ENCODE measurements around the gene DNAH2. TPM values are rescaled to one million over a fixed set of nuclear protein-coding genes. Genes with fewer than 3 reads are reported as not detected.
A peak's percentile ranks its signal among the peaks of the same experiment; 100 is the strongest.

The DNAH2 gene
- total RNA-seq, 1 donor from 2014 or later, result 0.09 TPM

DNA sequence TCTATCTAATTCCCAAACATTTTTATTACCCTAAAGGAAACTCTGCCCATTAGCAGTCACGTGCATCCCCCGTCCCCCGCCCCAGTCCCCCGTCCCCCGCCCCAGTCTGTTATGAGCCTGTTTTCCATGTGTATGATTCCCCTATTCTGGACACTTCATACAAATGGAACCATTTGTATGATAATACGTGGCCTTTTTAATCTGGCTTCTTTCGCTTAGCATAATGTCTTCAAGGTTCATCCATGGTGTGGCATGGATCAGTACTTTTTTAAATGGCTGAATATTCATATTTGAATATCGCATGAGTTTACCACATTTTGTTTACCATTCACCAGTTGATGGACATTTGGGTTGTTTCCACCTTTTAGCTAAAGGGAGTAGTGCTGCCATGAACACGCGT is 49.5 kb downstream of the DNAH2 start:
- peaks cover 13% of the 10 kb centered on the region for H3K4me1 Mint-ChIP-seq
- Histone ChIP-seq H3K4me2 (no peak overlapping the region), H3K27me3 (no peaks in the 10 kb centered on the region), H3F3A (ENCODE audit: low read depth) (no peaks in the 10 kb centered on the region), H3K9me3 (ENCODE audit: low read depth) (no peaks in the 10 kb centered on the region), H3K79me2 (ENCODE audit: low read depth) (no peaks in the 10 kb centered on the region), H3K4me3 (no peak overlapping the region), H3K9ac (no peak overlapping the region), H4K20me1 (ENCODE audit: low read depth) (no peaks in the 10 kb centered on the region), H3K27ac (no peak overlapping the region), H2AFZ (replicated peaks) (no peak overlapping the region), H3K4me1 (no peaks in the 10 kb centered on the region), H3K36me3 (no peaks in the 10 kb centered on the region)
- H3K36me3 Mint-ChIP-seq, result peaks cover 2% of the 10 kb centered on the region
- no peak overlapping the region for H3K4me3 Mint-ChIP-seq
- H3K27ac Mint-ChIP-seq, result no peak overlapping the region
- peaks cover 8% of the 10 kb centered on the region for H3K27me3 Mint-ChIP-seq (ENCODE audit: insufficient read depth, low read depth)
- peaks cover 3% of the 10 kb centered on the region for H3K9me3 Mint-ChIP-seq
- no peak for DNase-seq (ENCODE audit: low spot score)
- TF ChIP-seq EZH2 (IDR thresholded peaks at IDR 0.05), result no peak
- TF ChIP-seq EZH2phosphoT487 (IDR thresholded peaks at IDR 0.05), result no peak
- TF ChIP-seq, protein P1, sequence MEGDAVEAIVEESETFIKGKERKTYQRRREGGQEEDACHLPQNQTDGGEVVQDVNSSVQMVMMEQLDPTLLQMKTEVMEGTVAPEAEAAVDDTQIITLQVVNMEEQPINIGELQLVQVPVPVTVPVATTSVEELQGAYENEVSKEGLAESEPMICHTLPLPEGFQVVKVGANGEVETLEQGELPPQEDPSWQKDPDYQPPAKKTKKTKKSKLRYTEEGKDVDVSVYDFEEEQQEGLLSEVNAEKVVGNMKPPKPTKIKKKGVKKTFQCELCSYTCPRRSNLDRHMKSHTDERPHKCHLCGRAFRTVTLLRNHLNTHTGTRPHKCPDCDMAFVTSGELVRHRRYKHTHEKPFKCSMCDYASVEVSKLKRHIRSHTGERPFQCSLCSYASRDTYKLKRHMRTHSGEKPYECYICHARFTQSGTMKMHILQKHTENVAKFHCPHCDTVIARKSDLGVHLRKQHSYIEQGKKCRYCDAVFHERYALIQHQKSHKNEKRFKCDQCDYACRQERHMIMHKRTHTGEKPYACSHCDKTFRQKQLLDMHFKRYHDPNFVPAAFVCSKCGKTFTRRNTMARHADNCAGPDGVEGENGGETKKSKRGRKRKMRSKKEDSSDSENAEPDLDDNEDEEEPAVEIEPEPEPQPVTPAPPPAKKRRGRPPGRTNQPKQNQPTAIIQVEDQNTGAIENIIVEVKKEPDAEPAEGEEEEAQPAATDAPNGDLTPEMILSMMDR (IDR thresholded peaks at IDR 0.05), result no peak

DNA sequence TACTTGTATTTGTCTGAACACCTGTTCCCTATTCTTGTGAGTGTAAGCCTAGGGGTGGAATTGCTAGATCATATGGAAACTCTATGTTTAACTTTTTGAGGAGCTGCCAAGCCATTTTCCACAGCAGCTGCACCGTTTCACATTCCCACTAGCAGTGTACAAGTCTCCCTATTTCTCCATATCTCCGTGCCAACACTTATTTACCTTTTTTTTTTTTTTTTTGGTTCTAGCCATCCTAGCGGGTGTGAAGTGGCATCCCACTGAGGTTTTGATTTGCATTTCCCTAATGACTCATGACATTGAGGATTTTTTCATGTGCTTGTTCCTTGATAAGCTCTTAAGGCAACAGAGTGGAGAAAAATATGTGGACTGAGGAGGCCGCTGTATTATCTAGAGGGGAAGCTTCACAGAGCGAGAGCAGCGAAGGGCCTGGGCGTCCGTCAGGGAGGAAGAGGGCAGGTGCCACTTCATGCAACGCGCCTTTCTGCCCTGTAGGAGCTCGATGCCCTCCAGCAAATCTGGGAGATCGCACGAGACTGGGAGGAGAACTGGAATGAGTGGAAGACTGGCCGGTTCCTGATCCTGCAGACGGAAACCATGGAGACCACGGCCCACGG is 50.0 kb downstream of the DNAH2 start:
- no peaks in the 10 kb centered on the region for H3K27me3 ChIP-seq
- H3K9me3 ChIP-seq (ENCODE audit: low read depth), result no peaks in the 10 kb centered on the region
- Mint-ChIP-seq H3K36me3 (peaks cover 2% of the 10 kb centered on the region), H3K9me3 (peaks cover 3% of the 10 kb centered on the region), H3K4me1 (peaks cover 13% of the 10 kb centered on the region), H3K27me3 (ENCODE audit: insufficient read depth, low read depth) (peaks cover 7% of the 10 kb centered on the region), H3K27ac (no peak overlapping the region), H3K4me3 (no peak overlapping the region)
- H2AFZ ChIP-seq (replicated peaks), result no peak overlapping the region
- DNase-seq (ENCODE audit: low spot score), result no peak
- no peak overlapping the region for H3K4me3 ChIP-seq
- TF ChIP-seq EZH2 (IDR thresholded peaks at IDR 0.05), result no peak
- TF ChIP-seq, protein P1 (IDR thresholded peaks at IDR 0.05), result no peak
- TF ChIP-seq EZH2phosphoT487 (IDR thresholded peaks at IDR 0.05), result no peak
- H3K9ac ChIP-seq, result no peak overlapping the region
- no peaks in the 10 kb centered on the region for H3K79me2 ChIP-seq (ENCODE audit: low read depth)
- H3K27ac ChIP-seq, result no peak overlapping the region
- no peaks in the 10 kb centered on the region for H3F3A ChIP-seq (ENCODE audit: low read depth)
- H4K20me1 ChIP-seq (ENCODE audit: low read depth), result no peaks in the 10 kb centered on the region
- no peaks in the 10 kb centered on the region for H3K36me3 ChIP-seq
- no peak overlapping the region for H3K4me2 ChIP-seq
- H3K4me1 ChIP-seq, result no peaks in the 10 kb centered on the region

DNA sequence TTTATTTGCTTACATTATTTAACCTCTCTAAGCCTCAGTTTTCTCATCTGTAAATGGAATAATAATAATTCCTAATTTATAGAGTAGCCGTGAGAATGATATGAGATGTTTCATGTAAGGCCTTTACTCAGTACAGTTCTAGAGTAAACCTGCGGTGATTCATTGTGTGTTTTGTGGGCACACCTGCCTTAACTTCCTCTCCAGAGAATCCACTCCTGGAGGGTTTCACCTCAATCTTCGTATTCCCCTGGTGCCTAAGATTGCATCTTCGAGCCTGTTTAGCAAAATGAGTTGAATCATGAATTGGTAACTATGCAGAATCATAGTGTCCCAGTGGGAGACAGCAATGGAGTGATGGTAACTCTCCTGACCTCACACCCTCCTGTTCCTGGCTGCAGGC is 52.3 kb downstream of the DNAH2 start:
- Histone ChIP-seq H3K79me2 (ENCODE audit: low read depth) (no peaks in the 10 kb centered on the region), H3K4me1 (no peaks in the 10 kb centered on the region), H2AFZ (replicated peaks) (no peak overlapping the region), H3K27me3 (no peaks in the 10 kb centered on the region), H3K4me3 (no peak overlapping the region), H4K20me1 (ENCODE audit: low read depth) (no peaks in the 10 kb centered on the region), H3K27ac (no peak overlapping the region), H3F3A (ENCODE audit: low read depth) (no peaks in the 10 kb centered on the region), H3K9ac (no peak overlapping the region), H3K4me2 (no peak overlapping the region), H3K36me3 (no peaks in the 10 kb centered on the region), H3K9me3 (ENCODE audit: low read depth) (no peaks in the 10 kb centered on the region)
- peak overlapping the region; percentile 69 for H3K27ac Mint-ChIP-seq
- no peak for DNase-seq (ENCODE audit: low spot score)
- H3K36me3 Mint-ChIP-seq, result no peaks in the 10 kb centered on the region
- peaks cover 3% of the 10 kb centered on the region for H3K27me3 Mint-ChIP-seq (ENCODE audit: insufficient read depth, low read depth)
- H3K9me3 Mint-ChIP-seq, result peaks cover 3% of the 10 kb centered on the region
- H3K4me1 Mint-ChIP-seq, result peaks cover 13% of the 10 kb centered on the region
- no peak overlapping the region for H3K4me3 Mint-ChIP-seq
- TF ChIP-seq, protein P1 (IDR thresholded peaks at IDR 0.05), result no peak
- TF ChIP-seq EZH2 (IDR thresholded peaks at IDR 0.05) (no peak), EZH2phosphoT487 (IDR thresholded peaks at IDR 0.05) (no peak)

All from neural progenitor cell (in vitro differentiated cells).